Naive B cell (primary cell): ENCODE data around the gene SPATA31D4. TPM values are rescaled to one million over a fixed set of nuclear protein-coding genes. Genes with fewer than 3 reads are reported as not detected.
"Not testable (repeated sequence)": the region's sequence is repeated elsewhere in the genome, so short reads cannot be mapped to it uniquely, and the experiment has no call there.

Experiments used
- ATAC-seq, 2 donors: fragments of 150-1000 bp; cut with Tn5 transposase; 2 replicates each; pipeline ENCODE4 v1.10.0; 2021; ENCODE audit warnings: low read depth in 2 of 2, mild to moderate bottlenecking in 2 of 2, moderate library complexity in 2 of 2
- DNase-seq: peaks from one replicate; pipeline ENCODE4 v3.0.0; 2022
- H3K27ac Mint-ChIP-seq, 6 donors: one replicate each; pipeline ENCODE4 v1.8.0; 2020 to 2022; ENCODE audit warnings: mild to moderate bottlenecking in 6 of 6, mixed read lengths in 6 of 6, moderate library complexity in 5 of 6, inconsistent platforms in 2 of 6
- H3K27me3 Mint-ChIP-seq, 3 donors: one replicate each; pipeline ENCODE4 v1.8.0; 2021 to 2022; ENCODE audit warnings: mixed read lengths in 3 of 3, mild to moderate bottlenecking in 1 of 3
- H3K36me3 Mint-ChIP-seq, 2 donors: one replicate each; pipeline ENCODE4 v1.8.0; 2020 to 2022; ENCODE audit warnings: mixed read lengths in 2 of 2, inconsistent platforms in 1 of 2, mild to moderate bottlenecking in 1 of 2
- H3K4me1 Mint-ChIP-seq, 3 donors: one replicate each; pipeline ENCODE4 v1.8.0; 2020 to 2022; ENCODE audit warnings: mixed read lengths in 3 of 3, inconsistent platforms in 1 of 3, mild to moderate bottlenecking in 1 of 3, moderate library complexity in 1 of 3
- H3K4me3 Mint-ChIP-seq, 8 donors: one replicate each; pipeline ENCODE4 v1.8.0; 2020 to 2022; ENCODE audit warnings: mild to moderate bottlenecking in 8 of 8, mixed read lengths in 8 of 8, moderate library complexity in 8 of 8, inconsistent platforms in 2 of 8
- H3K9me3 Mint-ChIP-seq, 7 donors: one replicate each; pipeline ENCODE4 v1.8.0; 2020 to 2022; ENCODE audit warnings: mixed read lengths in 7 of 7, mild to moderate bottlenecking in 5 of 7, inconsistent platforms in 2 of 7, moderate library complexity in 1 of 7
- polyA plus RNA-seq, 6 donors: library from polyadenylated mRNA; unstranded; fragments of 300-500 nt; fragmentation: Illumina TruSeq; gene quantifications; one replicate each; pipeline ENCODE4 v1.2.3, GENCODE V29; 2021; ENCODE audit warnings: low read depth in 6 of 6

Gene SPATA31D4
- polyA plus RNA-seq, 6 donors from 2014 or later, result not detected

- peaks cover 0 to 4% (median 0%) of the 10 kb centered on the region in 7 donors for H3K9me3 Mint-ChIP-seq
- H3K27me3 Mint-ChIP-seq, result peaks cover 11 to 18% (median 12%) of the 10 kb centered on the region in 3 donors
- DNase-seq (no peak), ATAC-seq (no peak)
- peaks cover 0 to 8% of the 10 kb centered on the region in 2 donors for H3K36me3 Mint-ChIP-seq
- H3K27ac Mint-ChIP-seq, result no peak overlapping the region
- no peak overlapping the region for H3K4me3 Mint-ChIP-seq
- no peaks in the 10 kb centered on the region for H3K4me1 Mint-ChIP-seq
These were observed 16.1 kb upstream of the SPATA31D4 start for GRCh38 chr9:81912135-81912534.

- ATAC-seq (no peak), DNase-seq (no peak)
- H3K4me1 Mint-ChIP-seq, result peaks cover 0 to 2% (median 0%) of the 10 kb centered on the region in 3 donors
- peak overlapping the region in 1 of 6 donors; percentile 9 for H3K27ac Mint-ChIP-seq
- peaks cover 11 to 18% (median 12%) of the 10 kb centered on the region in 3 donors for H3K27me3 Mint-ChIP-seq
- peaks cover 0 to 4% (median 0%) of the 10 kb centered on the region in 7 donors for H3K9me3 Mint-ChIP-seq
- H3K36me3 Mint-ChIP-seq, result peaks cover 0 to 8% of the 10 kb centered on the region in 2 donors
- no peak overlapping the region for H3K4me3 Mint-ChIP-seq
These were observed 12.3 kb upstream of the SPATA31D4 start for GRCh38 chr9:81915801-81916505.

- ATAC-seq, H3K4me3 Mint-ChIP-seq, H3K36me3 Mint-ChIP-seq, H3K9me3 Mint-ChIP-seq, DNase-seq, H3K4me1 Mint-ChIP-seq: not testable (repeated sequence)
- Mint-ChIP-seq H3K27me3 (peaks cover 10 to 18% (median 11%) of the 10 kb centered on the region in 3 donors), H3K27ac (peak overlapping the region in 1 of 6 donors; percentile 78)
These were observed 9.7 kb upstream of the SPATA31D4 start for GRCh38 chr9:81918507-81918906.

GRCh38 chr9:81930147-81930546, 1.9 kb downstream of the SPATA31D4 start:
- not testable (repeated sequence) for H3K27me3 Mint-ChIP-seq, H3K27ac Mint-ChIP-seq, H3K36me3 Mint-ChIP-seq, H3K9me3 Mint-ChIP-seq, ATAC-seq, DNase-seq, H3K4me3 Mint-ChIP-seq, H3K4me1 Mint-ChIP-seq

GRCh38 chr9:81933547-81933946, 5.3 kb downstream of the SPATA31D4 start:
- H3K4me1 Mint-ChIP-seq, H3K27me3 Mint-ChIP-seq, DNase-seq, H3K27ac Mint-ChIP-seq, H3K36me3 Mint-ChIP-seq, ATAC-seq, H3K9me3 Mint-ChIP-seq, H3K4me3 Mint-ChIP-seq: not testable (repeated sequence)

- ATAC-seq, H3K9me3 Mint-ChIP-seq, H3K27me3 Mint-ChIP-seq: not testable (repeated sequence)
These were observed 15.2 kb downstream of the SPATA31D4 start, which contains the start of gene SPATA31D3 for GRCh38 chr9:81943393-81943792. TSS of gene SPATA31D3 (plus strand) at chr9:81943500. CDS start at chr9:81943586, 86 bp downstream.

GRCh38 chr9:81948650-81949049, 20.4 kb downstream of the SPATA31D4 start:
- not testable (repeated sequence) for H3K4me3 Mint-ChIP-seq, H3K27ac Mint-ChIP-seq, H3K36me3 Mint-ChIP-seq, DNase-seq, ATAC-seq, H3K4me1 Mint-ChIP-seq
- Mint-ChIP-seq H3K9me3 (peaks cover 0 to 30% (median 6%) of the 10 kb centered on the region in 7 donors), H3K27me3 (peaks cover 0 to 18% (median 10%) of the 10 kb centered on the region in 3 donors)

More at GRCh38 chr9:81943393-81943792, 15.2 kb downstream of the SPATA31D4 start, which contains the start of gene SPATA31D3:
- H3K4me3 Mint-ChIP-seq, H3K36me3 Mint-ChIP-seq, H3K4me1 Mint-ChIP-seq, DNase-seq, H3K27ac Mint-ChIP-seq: not testable (repeated sequence)

GRCh38 chr9:81953096-81953495, 24.9 kb downstream of the SPATA31D4 start:
- Mint-ChIP-seq H3K4me1 (no peaks in the 10 kb centered on the region), H3K27me3 (peaks cover 0 to 18% (median 10%) of the 10 kb centered on the region in 3 donors)
- ATAC-seq, result no peak

GRCh38 chr9:81955625-81956024, 27.4 kb downstream of the SPATA31D4 start:
- no peak for ATAC-seq
- peaks cover 17 to 20% of the 10 kb centered on the region in 2 donors for H3K36me3 Mint-ChIP-seq

More at GRCh38 chr9:81953096-81953495, 24.9 kb downstream of the SPATA31D4 start:
- peaks cover 20 to 22% of the 10 kb centered on the region in 2 donors for H3K36me3 Mint-ChIP-seq
- no peak overlapping the region for H3K27ac Mint-ChIP-seq
- H3K9me3 Mint-ChIP-seq, result peaks cover 14 to 69% (median 38%) of the 10 kb centered on the region in 7 donors
- H3K4me3 Mint-ChIP-seq, result no peak overlapping the region
- DNase-seq, result no peak

GRCh38 chr9:81964218-81965171, 36.3 kb downstream of the SPATA31D4 start:
- Mint-ChIP-seq H3K9me3 (peaks cover 0 to 5% (median 0%) of the 10 kb centered on the region in 7 donors), H3K27me3 (peaks cover 0 to 9% (median 7%) of the 10 kb centered on the region in 3 donors), H3K4me1 (no peaks in the 10 kb centered on the region), H3K4me3 (no peak overlapping the region), H3K27ac (peak overlapping the region in 1 of 6 donors; percentile 7), H3K36me3 (peaks cover 0 to 7% of the 10 kb centered on the region in 2 donors)
- ATAC-seq, result no peak
- DNase-seq, result no peak

More at GRCh38 chr9:81955625-81956024, 27.4 kb downstream of the SPATA31D4 start:
- H3K27ac Mint-ChIP-seq, result no peak overlapping the region
- no peak for DNase-seq
- no peaks in the 10 kb centered on the region for H3K4me1 Mint-ChIP-seq
- no peak overlapping the region for H3K4me3 Mint-ChIP-seq
- H3K27me3 Mint-ChIP-seq, result peaks cover 0 to 5% (median under 1%) of the 10 kb centered on the region in 3 donors
- peaks cover 14 to 53% (median 39%) of the 10 kb centered on the region in 7 donors for H3K9me3 Mint-ChIP-seq

- ATAC-seq (no peak), DNase-seq (no peak)
- Mint-ChIP-seq H3K27ac (peak overlapping the region in 1 of 6 donors; percentile 18), H3K4me3 (no peak overlapping the region), H3K9me3 (peaks cover 0 to 10% (median 0%) of the 10 kb centered on the region in 7 donors), H3K4me1 (no peaks in the 10 kb centered on the region), H3K36me3 (peaks cover 0 to 8% of the 10 kb centered on the region in 2 donors), H3K27me3 (peaks cover 4 to 18% (median 12%) of the 10 kb centered on the region in 3 donors)
These were observed 39.8 kb downstream of the SPATA31D4 start for GRCh38 chr9:81968026-81968425.

- peaks cover 4 to 18% (median 12%) of the 10 kb centered on the region in 3 donors for H3K27me3 Mint-ChIP-seq
- peaks cover 0 to 8% of the 10 kb centered on the region in 2 donors for H3K36me3 Mint-ChIP-seq
- H3K27ac Mint-ChIP-seq, result no peak overlapping the region
- H3K4me1 Mint-ChIP-seq, result no peaks in the 10 kb centered on the region
- no peak overlapping the region for H3K4me3 Mint-ChIP-seq
- peaks cover 2 to 12% (median 10%) of the 10 kb centered on the region in 7 donors for H3K9me3 Mint-ChIP-seq
- DNase-seq (no peak), ATAC-seq (no peak)
These were observed 41.7 kb downstream of the SPATA31D4 start for GRCh38 chr9:81969971-81970370.

- Mint-ChIP-seq H3K36me3 (peaks cover 0 to 8% of the 10 kb centered on the region in 2 donors), H3K27me3 (peaks cover 4 to 18% (median 12%) of the 10 kb centered on the region in 3 donors), H3K9me3 (peaks cover 2 to 15% (median 13%) of the 10 kb centered on the region in 7 donors), H3K4me3 (no peak overlapping the region), H3K4me1 (no peaks in the 10 kb centered on the region), H3K27ac (no peak overlapping the region)
- ATAC-seq, result no peak
- DNase-seq, result no peak
These were observed 43.5 kb downstream of the SPATA31D4 start for GRCh38 chr9:81971727-81972126.
